ENCODE measurements around the gene HEATR3.

HEATR3 gene

DNA sequence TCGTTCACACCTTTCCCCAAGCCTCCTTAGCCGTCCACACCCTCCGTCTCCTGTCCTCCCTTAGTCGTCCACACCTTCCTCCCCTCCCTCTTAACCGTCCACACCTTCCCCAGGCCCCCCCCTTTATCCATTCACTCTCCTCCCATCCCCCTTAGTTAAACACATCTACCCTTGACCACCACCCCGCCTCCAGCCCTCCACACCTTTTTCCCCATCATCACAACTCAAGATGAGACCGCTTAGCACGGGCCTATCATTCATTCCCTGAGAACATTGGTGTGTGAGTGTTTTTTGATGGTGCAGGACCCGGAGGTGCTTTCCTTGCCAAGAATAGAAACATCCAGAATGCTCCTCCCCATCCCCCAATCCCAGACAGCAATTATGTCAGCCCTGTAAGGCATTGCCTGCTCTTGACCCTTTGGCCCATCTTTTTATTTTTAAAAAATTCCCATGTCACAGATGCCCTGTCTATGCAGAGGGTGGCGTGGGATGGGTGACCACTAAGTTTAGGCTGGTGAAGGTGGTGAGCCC, 88.7 kb downstream of the HEATR3 start:
- TF ChIP-seq, protein P1, sequence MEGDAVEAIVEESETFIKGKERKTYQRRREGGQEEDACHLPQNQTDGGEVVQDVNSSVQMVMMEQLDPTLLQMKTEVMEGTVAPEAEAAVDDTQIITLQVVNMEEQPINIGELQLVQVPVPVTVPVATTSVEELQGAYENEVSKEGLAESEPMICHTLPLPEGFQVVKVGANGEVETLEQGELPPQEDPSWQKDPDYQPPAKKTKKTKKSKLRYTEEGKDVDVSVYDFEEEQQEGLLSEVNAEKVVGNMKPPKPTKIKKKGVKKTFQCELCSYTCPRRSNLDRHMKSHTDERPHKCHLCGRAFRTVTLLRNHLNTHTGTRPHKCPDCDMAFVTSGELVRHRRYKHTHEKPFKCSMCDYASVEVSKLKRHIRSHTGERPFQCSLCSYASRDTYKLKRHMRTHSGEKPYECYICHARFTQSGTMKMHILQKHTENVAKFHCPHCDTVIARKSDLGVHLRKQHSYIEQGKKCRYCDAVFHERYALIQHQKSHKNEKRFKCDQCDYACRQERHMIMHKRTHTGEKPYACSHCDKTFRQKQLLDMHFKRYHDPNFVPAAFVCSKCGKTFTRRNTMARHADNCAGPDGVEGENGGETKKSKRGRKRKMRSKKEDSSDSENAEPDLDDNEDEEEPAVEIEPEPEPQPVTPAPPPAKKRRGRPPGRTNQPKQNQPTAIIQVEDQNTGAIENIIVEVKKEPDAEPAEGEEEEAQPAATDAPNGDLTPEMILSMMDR (conservative IDR thresholded peaks at IDR 0.05; ENCODE audit: control insufficient read depth, insufficient read depth, low read depth, low read length) = no peak
- peak overlapping the region; percentile 73 for H3K4me3 ChIP-seq (ENCODE audit: control insufficient read depth, low read depth, low read length)
- peak; percentile 21 for DNase-seq (ENCODE audit: low read depth)

DNA sequence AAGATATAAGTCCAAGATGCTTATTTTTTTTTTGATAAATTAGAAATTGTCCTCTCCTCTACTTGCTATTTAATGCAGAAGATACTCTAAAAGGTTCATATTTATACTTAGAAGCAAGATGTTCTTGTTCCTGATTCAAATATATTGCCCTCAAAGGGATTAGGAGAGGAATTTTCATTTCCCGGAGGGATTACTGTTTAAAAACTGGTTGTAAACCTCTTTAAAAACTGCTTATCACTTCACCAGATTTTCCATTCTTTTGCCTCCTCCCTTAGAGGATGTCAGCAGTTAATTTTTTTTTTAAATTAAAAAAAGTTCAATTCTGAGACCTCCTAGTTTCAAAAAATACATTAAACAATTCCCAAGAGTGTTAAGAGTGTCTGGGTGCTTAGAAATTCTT, 90.2 kb downstream of the HEATR3 start:
- peak overlapping the region; percentile 10 for H3K4me3 ChIP-seq (ENCODE audit: control insufficient read depth, low read depth, low read length)
- DNase-seq (ENCODE audit: low read depth) = no peak
- TF ChIP-seq, protein P1 (conservative IDR thresholded peaks at IDR 0.05; ENCODE audit: control insufficient read depth, insufficient read depth, low read depth, low read length) = no peak

Data from fibroblast of mammary gland (primary cell).